HG02588 (cell line): ENCODE measurements around the gene NME3.
A peak's percentile ranks its signal among the peaks of the same experiment; 100 is the strongest.

Experiments used
- ATAC-seq: cut with Tn5 transposase; IDR thresholded peaks from one replicate; pipeline ENCODE4 v1.9.1; 2021; ENCODE audit warnings: mild to moderate bottlenecking, moderate library complexity; ENCODE audit not compliant: unreplicated experiment

Gene NME3

GRCh38 chr16:1794221-1794871 lies 23.0 kb upstream of the NME3 start:
- no peak for ATAC-seq

GRCh38 chr16:1793578-1794220 lies 22.4 kb upstream of the NME3 start, which contains the start of gene IGFALS:
Gene IGFALS (minus strand): TSS chr16:1793705. CDS start chr16:1793652, 53 bp downstream.
- no peak for ATAC-seq

- no peak for ATAC-seq
These were observed 21.7 kb upstream of the NME3 start for GRCh38 chr16:1792836-1793577.

DNA sequence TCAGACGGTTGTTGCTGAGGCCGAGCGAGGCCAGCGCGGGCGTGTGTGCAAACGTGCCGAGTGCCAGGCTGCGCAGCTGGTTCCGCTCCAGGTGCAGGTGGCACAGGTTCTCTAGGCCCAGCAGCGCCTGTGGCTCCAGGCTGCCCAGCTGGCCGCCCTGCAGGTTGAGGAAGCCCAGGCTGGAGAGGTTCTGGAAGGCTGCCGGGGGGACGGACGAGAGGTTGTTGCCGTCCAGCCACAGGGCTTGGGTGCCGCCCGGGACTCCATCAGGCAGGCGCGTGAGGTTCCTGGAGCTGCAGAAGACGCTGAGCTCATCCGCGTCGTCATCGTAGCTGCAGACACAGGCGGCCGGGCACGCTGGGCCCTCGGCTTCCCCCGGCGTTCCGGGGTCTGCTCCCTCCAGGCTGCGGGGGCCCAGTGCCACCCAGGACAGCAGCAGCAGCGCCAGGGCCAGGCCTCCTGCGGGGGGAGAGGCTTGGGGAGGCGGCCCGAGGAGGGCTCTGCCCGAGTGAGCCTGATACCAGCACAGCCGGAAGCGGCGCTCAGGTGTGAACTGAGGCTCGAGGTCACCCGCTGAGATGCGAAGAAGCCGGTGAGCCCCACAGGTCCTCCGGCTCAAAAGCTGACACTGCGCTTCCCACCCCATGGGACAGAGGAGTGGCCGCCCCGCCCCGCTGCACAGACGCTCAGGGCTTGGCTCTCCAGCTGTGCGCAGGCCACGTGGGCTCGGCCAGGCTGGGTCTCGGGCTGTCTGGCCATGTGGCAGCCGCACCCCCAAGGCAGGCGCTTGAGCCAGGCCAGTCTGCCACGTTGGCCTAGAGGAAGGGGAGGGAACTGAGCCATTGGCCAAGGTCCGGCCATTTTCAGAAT lies 20.8 kb upstream of the NME3 start:
- ATAC-seq, result no peak

DNA sequence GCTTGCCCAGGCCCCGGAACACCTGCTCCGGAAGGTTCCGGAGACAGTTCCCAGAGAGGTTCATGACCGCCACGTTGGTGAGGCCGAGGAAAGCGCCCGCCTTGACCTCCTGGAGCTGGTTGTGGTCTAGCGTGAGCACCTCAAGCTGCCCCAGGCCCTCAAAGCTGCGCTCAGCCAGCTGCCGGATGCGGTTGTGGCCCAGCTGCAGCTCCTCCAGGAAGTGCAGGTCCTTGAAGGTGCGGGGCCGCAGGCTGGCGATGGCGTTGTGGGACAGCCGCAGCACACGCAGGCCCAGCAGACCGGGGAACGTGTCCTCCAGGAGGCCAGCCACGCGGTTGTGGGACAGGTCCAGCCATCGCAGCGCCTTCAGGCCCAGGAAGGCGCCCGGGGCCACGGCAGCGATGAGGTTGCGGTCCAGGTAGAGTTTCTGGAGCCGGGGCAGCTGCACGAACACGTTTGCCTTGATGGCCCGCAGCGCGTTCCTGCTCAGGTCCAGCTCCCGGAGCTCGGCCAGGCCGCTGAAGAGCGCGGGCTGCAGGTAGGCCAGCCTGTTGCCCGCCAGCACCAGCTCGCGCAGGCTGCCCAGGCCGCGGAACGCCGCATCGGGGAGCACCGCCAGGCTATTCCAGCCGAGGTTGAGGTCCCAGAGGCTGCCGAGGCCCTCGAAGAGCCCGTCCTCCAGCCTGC lies 20.1 kb upstream of the NME3 start:
- no peak for ATAC-seq

GRCh38 chr16:1790611-1791255 lies 19.4 kb upstream of the NME3 start:
- ATAC-seq, result no peak

- ATAC-seq, result no peak
These were observed 18.9 kb upstream of the NME3 start for GRCh38 chr16:1790261-1790610.

DNA sequence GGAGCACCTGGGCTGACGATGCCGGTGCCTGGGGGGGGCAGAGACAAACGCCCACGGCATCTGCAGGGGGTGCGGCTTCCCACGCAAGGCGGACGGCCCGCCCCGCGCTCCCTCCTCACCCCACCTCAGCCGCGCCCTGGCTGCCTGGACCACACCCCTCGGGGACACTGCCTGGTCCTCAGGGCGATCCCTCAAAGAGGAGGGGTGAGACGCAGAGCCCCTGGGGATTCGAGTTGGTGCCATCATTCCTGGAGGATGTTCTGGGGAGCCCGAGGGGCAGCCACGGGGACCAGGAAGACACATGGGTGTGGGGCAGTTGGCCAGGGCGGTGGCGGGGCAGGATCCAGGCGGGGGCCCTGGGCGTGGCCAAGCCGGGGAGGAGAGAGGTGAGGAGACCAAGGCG lies 18.3 kb upstream of the NME3 start:
- no peak for ATAC-seq

DNA sequence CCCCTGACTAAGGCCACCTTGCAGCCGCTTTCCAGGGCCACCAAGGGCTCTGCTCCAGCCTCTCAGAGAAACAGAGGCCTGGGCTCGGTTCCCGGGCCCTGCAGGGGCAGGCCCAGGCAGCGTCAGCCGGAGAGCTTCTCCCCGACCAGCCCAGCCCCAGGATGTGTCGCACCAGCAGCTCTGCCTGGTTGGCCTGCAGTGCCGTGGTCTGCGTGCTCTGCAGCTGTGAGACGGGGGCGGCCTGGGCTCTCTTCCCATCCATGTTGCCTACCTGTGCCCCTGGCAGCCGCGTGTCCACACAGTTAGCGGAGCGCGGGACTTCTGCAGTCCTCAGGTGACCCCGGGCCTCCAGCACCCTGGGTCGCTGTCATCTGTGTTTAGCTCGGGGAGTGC lies 17.4 kb upstream of the NME3 start:
- no peak for ATAC-seq

DNA sequence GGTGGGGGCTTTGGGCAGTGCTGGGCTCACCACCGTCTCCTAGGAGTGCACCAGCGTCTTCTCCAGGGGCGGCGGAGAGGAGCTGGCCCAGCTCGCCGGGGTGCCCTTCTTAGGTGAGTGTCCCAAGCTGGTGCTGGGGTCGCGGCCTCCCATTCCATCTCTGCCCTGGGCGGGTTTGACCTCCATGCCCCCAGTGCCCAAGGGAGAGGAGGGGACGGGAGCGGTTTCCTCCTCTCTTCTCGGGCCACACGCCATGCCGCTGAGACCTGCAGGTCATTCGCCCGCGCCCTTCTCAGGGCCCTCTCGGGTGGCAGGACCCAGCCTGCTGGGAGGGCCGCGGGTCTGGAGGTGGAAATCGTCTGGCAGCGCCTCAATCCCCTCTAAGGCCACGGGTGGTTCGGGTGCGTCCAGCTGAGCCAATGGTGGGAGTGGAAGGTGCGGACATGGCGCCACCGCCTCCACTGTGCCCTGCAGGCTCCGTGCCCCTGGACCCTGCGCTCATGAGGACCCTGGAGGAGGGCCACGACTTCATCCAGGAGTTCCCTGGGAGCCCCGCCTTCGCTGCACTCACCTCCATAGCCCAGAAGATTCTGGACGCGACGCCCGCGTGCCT lies 16.9 kb upstream of the NME3 start:
- ATAC-seq, result no peak

DNA sequence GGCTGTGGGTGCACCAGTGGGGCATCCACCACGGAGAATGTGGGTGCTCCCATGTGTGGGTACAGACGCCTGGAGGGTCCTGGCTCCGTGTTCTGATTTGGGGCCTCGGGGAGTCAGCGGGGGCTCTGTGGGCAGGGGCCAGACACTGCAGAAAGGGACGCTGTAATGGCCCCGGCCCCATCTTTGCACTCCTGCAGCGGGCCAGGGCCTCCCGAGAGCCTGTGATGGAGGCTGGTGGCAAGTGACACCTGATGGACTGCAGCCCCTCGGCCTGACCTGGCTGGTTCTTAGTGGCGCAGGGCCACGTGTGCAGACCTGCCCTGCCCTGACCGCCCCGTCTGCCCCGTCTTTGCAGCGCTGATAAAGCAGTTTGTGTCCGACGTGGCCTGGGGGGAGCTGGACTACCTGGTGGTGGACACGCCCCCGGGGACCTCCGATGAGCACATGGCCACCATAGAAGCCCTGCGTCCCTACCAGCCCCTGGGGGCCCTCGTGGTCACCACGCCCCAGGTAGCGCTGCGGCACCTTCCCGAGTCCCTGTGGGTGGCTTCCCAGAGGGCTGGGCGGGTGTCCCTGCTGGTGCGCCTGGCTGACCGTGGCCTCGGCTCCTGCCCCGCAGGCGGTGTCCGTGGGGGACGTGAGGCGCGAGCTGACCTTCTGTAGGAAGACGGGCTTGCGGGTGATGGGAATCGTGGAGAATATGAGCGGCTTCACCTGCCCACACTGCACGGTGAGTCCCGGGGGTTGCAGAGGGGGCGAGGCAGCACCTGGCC lies 16.2 kb upstream of the NME3 start:
- ATAC-seq, result no peak

DNA sequence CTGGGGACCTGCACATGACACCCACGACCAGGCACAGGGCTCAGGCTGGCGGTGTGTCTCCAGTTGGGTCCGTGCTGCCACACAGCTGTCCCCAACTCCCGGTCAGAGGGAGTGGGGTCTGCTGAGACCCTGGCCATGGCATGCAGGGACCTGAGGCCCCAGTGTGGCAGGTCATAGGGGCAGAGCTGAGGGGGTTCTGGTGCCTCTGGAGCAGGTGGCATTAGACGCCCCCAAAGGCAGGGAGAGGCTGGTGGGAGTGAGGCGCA lies 15.6 kb upstream of the NME3 start:
- no peak for ATAC-seq

GRCh38 chr16:1786242-1787055 lies 15.1 kb upstream of the NME3 start:
- ATAC-seq, result no peak

GRCh38 chr16:1785846-1786170 lies 14.5 kb upstream of the NME3 start:
- no peak for ATAC-seq

DNA sequence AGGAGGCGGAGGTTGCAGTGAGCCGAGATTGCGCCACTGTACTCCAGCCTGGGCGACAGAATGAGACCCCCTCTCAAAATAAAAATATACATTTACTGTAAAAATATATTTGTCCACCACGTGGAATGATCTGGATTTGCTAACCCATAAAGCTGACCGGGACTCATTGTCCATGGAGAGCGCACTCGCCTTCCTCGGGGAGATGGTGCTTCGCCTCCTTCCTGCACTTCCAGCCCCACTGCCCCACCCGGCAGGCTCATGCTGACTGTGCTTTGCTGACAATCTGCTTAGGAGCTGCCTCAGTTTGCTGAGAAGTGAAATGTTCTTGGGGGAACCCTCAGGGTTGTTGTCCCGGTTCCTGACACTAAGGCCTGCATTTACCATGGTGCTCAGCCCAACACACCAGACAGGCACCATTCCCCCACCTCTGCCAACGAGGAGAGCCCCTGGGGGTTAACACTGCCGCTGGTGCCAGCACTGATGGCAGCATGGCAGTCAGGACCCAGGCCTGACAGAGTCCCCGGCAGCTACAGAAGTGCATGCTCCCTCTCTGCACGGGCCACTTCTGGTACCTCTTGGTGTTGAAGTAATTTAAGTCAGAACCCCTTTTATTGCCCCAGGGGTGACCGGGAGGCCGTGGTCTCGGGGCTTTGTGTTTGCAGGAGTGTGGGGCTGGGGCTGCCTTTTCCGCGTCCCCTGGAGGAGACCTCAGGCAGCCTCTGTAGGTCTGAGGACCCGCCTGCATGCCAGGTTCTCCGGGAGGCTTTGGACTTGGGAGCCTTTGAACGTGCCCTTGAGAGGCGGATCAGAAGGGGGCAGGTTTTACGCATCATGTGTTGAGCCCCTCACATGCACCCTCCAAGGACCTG lies 13.9 kb upstream of the NME3 start:
- ATAC-seq, result no peak

GRCh38 chr16:1782408-1783264 lies 11.3 kb upstream of the NME3 start, which contains the start of the genes NUBP2 and SPSB3:
Gene NUBP2 (plus strand): TSS chr16:1782960. CDS start chr16:1783021, 61 bp downstream.
Gene SPSB3 (minus strand): TSS chr16:1782571. CDS start chr16:1781483, 1,088 bp downstream.
- peak; percentile 81 for ATAC-seq
